Measurements from ENCODE around the gene POC1A. TPM values are rescaled to one million over a fixed set of nuclear protein-coding genes. Genes with fewer than 3 reads are reported as not detected.

POC1A gene
- total RNA-seq, 1 experiment from 2014 or later, result 16.1 TPM

DNA sequence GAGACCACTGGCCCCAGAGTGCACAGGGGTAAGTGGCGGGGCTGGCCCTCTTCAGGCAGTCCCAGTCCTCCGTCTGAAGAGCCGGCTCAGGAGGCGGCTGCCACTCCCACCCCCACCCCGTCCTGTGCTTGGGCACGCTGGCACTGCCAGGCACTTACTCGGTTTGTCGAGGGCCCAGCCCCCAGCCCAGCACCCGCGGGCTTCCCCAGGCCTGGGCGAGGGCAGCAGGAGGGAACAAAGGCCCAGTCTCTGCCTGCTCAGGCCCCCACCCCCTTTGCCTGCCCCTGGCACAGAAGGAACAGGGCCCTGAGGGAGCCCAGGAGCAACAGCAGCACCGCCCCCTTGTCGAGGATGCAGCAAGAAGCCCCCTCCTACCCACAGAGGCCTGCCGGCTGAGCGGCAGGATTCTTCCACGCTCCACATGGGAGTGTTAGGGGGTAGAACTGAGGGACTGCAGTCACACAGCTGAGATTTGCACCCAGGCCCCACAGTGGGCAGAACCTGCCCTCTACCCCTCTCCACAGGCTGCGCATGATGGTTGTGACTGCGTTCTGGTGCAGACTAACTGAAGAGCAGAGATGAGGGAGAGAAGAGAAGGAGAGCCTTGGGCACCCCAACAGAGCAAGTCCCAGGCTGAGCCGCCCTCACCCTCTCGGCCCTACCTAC is 106.8 kb downstream of the POC1A start:
- Histone ChIP-seq H3K4me3 (ENCODE audit: low read depth, low read length, poor library complexity, severe bottlenecking) (no peak overlapping the region), H3K36me3 (ENCODE audit: insufficient read depth, low read length, poor library complexity, severe bottlenecking) (peaks cover 13% of the 10 kb centered on the region), H3K27me3 (replicated peaks; ENCODE audit: insufficient read depth, low read depth, low read length, poor library complexity) (no peaks in the 10 kb centered on the region), H3K27ac (ENCODE audit: low read depth, low read length, poor library complexity, severe bottlenecking) (peak overlapping the region; percentile 70), H3K4me1 (ENCODE audit: insufficient read depth, low read length, poor library complexity, severe bottlenecking) (peaks cover 43% of the 10 kb centered on the region), H3K9me3 (ENCODE audit: low read depth, low read length, poor library complexity, severe bottlenecking) (no peaks in the 10 kb centered on the region)
- ChIA-PET POLR2A (ENCODE audit: low non-redundant PET) (no interaction called here), CTCF (interaction anchor here (1.1 kb wide), 1 partner anchor 77 kb away, joined by 3 read pairs; no protein-coding TSS in a partner anchor)
- no TSS peak for BruUV-seq (replicated peaks)
- TF ChIP-seq, protein P1, sequence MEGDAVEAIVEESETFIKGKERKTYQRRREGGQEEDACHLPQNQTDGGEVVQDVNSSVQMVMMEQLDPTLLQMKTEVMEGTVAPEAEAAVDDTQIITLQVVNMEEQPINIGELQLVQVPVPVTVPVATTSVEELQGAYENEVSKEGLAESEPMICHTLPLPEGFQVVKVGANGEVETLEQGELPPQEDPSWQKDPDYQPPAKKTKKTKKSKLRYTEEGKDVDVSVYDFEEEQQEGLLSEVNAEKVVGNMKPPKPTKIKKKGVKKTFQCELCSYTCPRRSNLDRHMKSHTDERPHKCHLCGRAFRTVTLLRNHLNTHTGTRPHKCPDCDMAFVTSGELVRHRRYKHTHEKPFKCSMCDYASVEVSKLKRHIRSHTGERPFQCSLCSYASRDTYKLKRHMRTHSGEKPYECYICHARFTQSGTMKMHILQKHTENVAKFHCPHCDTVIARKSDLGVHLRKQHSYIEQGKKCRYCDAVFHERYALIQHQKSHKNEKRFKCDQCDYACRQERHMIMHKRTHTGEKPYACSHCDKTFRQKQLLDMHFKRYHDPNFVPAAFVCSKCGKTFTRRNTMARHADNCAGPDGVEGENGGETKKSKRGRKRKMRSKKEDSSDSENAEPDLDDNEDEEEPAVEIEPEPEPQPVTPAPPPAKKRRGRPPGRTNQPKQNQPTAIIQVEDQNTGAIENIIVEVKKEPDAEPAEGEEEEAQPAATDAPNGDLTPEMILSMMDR (conservative IDR thresholded peaks at IDR 0.05; ENCODE audit: low read depth, low read length), result no peak
- TF ChIP-seq EZH2 (IDR thresholded peaks at IDR 0.05; ENCODE audit: borderline replicate concordance, low read depth, low read length, poor library complexity, severe bottlenecking), result no peak
- peak; percentile 27 for DNase-seq (ENCODE audit: low spot score)
- intact Hi-C loops (cut with micrococcal nuclease; ENCODE audit: unreplicated experiment), result no loop called here

DNA sequence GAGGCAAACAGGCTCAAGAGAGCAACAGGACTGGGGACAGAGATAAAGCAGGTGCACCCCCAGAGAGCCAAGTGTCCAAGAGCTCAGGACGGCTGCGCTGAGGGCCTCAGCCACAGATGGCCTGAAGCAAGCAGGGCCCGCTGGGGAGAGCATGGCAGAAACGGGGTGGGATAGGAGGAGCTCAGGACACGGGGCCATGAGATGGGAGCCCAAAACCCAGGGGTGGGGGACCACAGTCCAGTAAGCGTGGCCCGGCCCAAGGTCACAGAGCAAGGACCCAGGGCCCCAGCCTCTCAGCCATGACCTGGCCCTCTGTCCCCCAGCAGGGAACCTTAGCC is 107.4 kb downstream of the POC1A start:
- Histone ChIP-seq H3K9me3 (ENCODE audit: low read depth, low read length, poor library complexity, severe bottlenecking) (no peaks in the 10 kb centered on the region), H3K27ac (ENCODE audit: low read depth, low read length, poor library complexity, severe bottlenecking) (peak overlapping the region; percentile 70), H3K36me3 (ENCODE audit: insufficient read depth, low read length, poor library complexity, severe bottlenecking) (peaks cover 13% of the 10 kb centered on the region), H3K4me1 (ENCODE audit: insufficient read depth, low read length, poor library complexity, severe bottlenecking) (peaks cover 43% of the 10 kb centered on the region), H3K27me3 (replicated peaks; ENCODE audit: insufficient read depth, low read depth, low read length, poor library complexity) (no peaks in the 10 kb centered on the region), H3K4me3 (ENCODE audit: low read depth, low read length, poor library complexity, severe bottlenecking) (no peak overlapping the region)
- POLR2A ChIA-PET (ENCODE audit: low non-redundant PET), result no interaction called here
- intact Hi-C loops (cut with micrococcal nuclease; ENCODE audit: unreplicated experiment), result no loop called here
- TF ChIP-seq, protein P1 (conservative IDR thresholded peaks at IDR 0.05; ENCODE audit: low read depth, low read length), result no peak
- no peak for TF ChIP-seq EZH2 (IDR thresholded peaks at IDR 0.05; ENCODE audit: borderline replicate concordance, low read depth, low read length, poor library complexity, severe bottlenecking)
- no TSS peak for BruUV-seq (replicated peaks)
- no peak for DNase-seq (ENCODE audit: low spot score)
- CTCF ChIA-PET, result interaction anchor here (1.1 kb wide), 1 partner anchor 77 kb away, joined by 3 read pairs; no protein-coding TSS in a partner anchor

DNA sequence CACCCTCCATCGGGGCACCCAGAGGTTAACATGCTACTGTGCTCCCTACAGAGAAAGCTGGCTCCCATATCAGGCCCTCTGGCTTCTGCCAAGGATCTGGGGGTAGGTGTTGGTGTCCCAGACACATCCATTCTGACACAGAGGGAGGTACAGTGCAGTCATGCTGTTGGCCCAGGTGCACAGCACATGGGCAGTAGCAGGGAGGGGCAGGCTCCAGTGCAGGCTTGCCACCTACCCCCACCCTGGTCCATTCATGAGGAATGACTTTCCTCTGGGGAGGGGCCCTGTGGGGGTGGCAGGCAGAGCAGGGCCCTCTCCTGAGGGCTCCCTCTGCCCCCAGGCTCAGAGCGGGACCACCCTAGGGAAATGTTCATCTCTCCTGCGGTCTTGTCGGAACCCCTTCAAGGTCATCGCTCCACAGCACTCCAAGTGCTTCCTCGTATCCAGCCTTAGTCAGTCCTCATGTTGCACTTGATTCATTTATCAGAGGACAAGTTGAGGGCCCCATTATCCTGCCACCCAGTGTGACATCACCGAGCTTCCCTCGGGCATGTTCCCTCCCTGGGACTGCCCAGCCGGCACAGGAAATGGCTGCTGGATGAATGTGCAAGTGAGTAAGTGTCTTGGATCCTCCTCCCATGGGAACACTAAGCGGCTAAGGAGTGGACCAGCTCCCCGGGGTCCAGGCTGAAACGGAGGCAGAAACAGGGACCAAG is 107.9 kb downstream of the POC1A start:
- Histone ChIP-seq H3K27ac (ENCODE audit: low read depth, low read length, poor library complexity, severe bottlenecking) (peak overlapping the region; percentile 70), H3K9me3 (ENCODE audit: low read depth, low read length, poor library complexity, severe bottlenecking) (no peaks in the 10 kb centered on the region), H3K4me1 (ENCODE audit: insufficient read depth, low read length, poor library complexity, severe bottlenecking) (peaks cover 43% of the 10 kb centered on the region), H3K36me3 (ENCODE audit: insufficient read depth, low read length, poor library complexity, severe bottlenecking) (peaks cover 8% of the 10 kb centered on the region), H3K27me3 (replicated peaks; ENCODE audit: insufficient read depth, low read depth, low read length, poor library complexity) (no peaks in the 10 kb centered on the region), H3K4me3 (ENCODE audit: low read depth, low read length, poor library complexity, severe bottlenecking) (no peak overlapping the region)
- no TSS peak for BruUV-seq (replicated peaks)
- POLR2A ChIA-PET (ENCODE audit: low non-redundant PET), result no interaction called here
- intact Hi-C loops (cut with micrococcal nuclease; ENCODE audit: unreplicated experiment), result no loop called here
- DNase-seq (ENCODE audit: low spot score), result peak; percentile 83
- CTCF ChIA-PET, result interaction anchor here (0.7 to 1.1 kb wide), 2 partner anchors 78 to 95 kb away, joined by 3 read pairs; no protein-coding TSS in a partner anchor
- TF ChIP-seq EZH2 (IDR thresholded peaks at IDR 0.05; ENCODE audit: borderline replicate concordance, low read depth, low read length, poor library complexity, severe bottlenecking), result no peak
- TF ChIP-seq, protein P1 (conservative IDR thresholded peaks at IDR 0.05; ENCODE audit: low read depth, low read length), result no peak

Data from A673 (cell line).